H1 (cell line): ENCODE measurements around the gene INHBC. TPM values are rescaled to one million over a fixed set of nuclear protein-coding genes. Genes with fewer than 3 reads are reported as not detected.

Experiments used
- CTCF ChIA-PET: fragments of 300-600 bp; sonication (Branson Sonifier 250); formaldehyde crosslinking; loops from one replicate; lab custom pipeline; 2021; ENCODE audit not compliant: partially characterized antibody; lab: Charles Lee
- POLR2A ChIA-PET: fragments of 300-600 bp; sonication (Branson Sonifier 250); formaldehyde crosslinking; loops from one replicate; lab custom pipeline; 2021; ENCODE audit warnings: inconsistent platforms; ENCODE audit not compliant: partially characterized antibody; lab: Charles Lee
- DNase-seq, 2 experiments: peaks; one replicate each; pipeline versions ENCODE4 v3.0.0 to v3.0.0-alpha.2; 2010 to 2022; ENCODE audit warnings: low spot score in 2 of 2, low read depth in 1 of 2, mixed read lengths in 1 of 2
- FAIRE-seq: peaks from 2 replicates; lab custom pipeline; 2011; peaks lifted over from hg19 to GRCh38; lab: Jason Lieb, UNC
- H2AFZ ChIP-seq: 2 replicates; pipeline ENCODE4 v1.8.1; 2012; ENCODE audit warnings: low read length, inconsistent platforms
- H2AK5ac ChIP-seq: 2 replicates; pipeline ENCODE4 v1.6.1; 2013; ENCODE audit warnings: low read depth, low read length
- H2BK120ac ChIP-seq: replicated peaks from 2 replicates; pipeline ENCODE3; 2013; ENCODE audit warnings: low read depth, low read length, inconsistent platforms
- H2BK12ac ChIP-seq: 2 replicates; pipeline ENCODE4 v1.6.1; 2013; ENCODE audit warnings: low read depth, low read length
- H2BK15ac ChIP-seq: 2 replicates; pipeline ENCODE4 v1.6.1; 2013; ENCODE audit warnings: low read length
- H2BK20ac ChIP-seq: 2 replicates; pipeline ENCODE4 v1.6.1; 2013; ENCODE audit warnings: low read length
- H2BK5ac ChIP-seq: 2 replicates; pipeline ENCODE4 v1.6.1; 2013; ENCODE audit warnings: low read depth, low read length
- H3K14ac ChIP-seq: 2 replicates; pipeline ENCODE4 v1.6.1; 2013; ENCODE audit warnings: inconsistent platforms; ENCODE audit not compliant: insufficient read length
- H3K18ac ChIP-seq: 2 replicates; pipeline ENCODE4 v1.6.1; 2013; ENCODE audit warnings: low read length; ENCODE audit errors: extremely low read depth
- H3K23ac ChIP-seq: 2 replicates; pipeline ENCODE4 v1.6.1; 2013; ENCODE audit warnings: inconsistent platforms; ENCODE audit not compliant: insufficient read length
- H3K23me2 ChIP-seq: 2 replicates; pipeline ENCODE4 v1.6.1; 2013; ENCODE audit warnings: low read depth, low read length
- H3K27ac ChIP-seq: 2 replicates; pipeline ENCODE4 v1.6.1; 2011; ENCODE audit warnings: low read depth, low read length, inconsistent platforms
- H3K27me3 ChIP-seq, 4 experiments: replicated peaks in 1 of 4; 1 replicate in 1 of 4; 2 replicates in 3 of 4; pipeline versions ENCODE4 v1.6.1 to v1.8.1; 2011 to 2013; ENCODE audit warnings: low read length in 3 of 4, mild to moderate bottlenecking in 3 of 4, inconsistent platforms in 2 of 4, mixed read lengths in 2 of 4, moderate library complexity in 1 of 4; ENCODE audit not compliant: control insufficient read depth in 3 of 4, insufficient read depth in 3 of 4; ENCODE audit errors: extremely low read depth in 1 of 4
- H3K36me3 ChIP-seq, 4 experiments: 2 replicates each; pipeline versions ENCODE4 v1.6.1 to v1.8.1; 2011 to 2013; ENCODE audit warnings: mild to moderate bottlenecking in 4 of 4, low read length in 3 of 4, moderate library complexity in 2 of 4, control low read depth in 1 of 4, inconsistent platforms in 1 of 4; ENCODE audit not compliant: insufficient read depth in 4 of 4, control insufficient read depth in 2 of 4
- H3K4ac ChIP-seq: replicated peaks from 2 replicates; pipeline ENCODE3; 2013; ENCODE audit warnings: low read length, low read depth, mixed read lengths, inconsistent platforms; ENCODE audit not compliant: insufficient read length
- H3K4me1 ChIP-seq, 4 experiments: replicated peaks in 1 of 4; 1 replicate in 1 of 4; 2 replicates in 3 of 4; pipeline versions ENCODE4 v1.6.1 to v1.8.1; 2011 to 2013; ENCODE audit warnings: low read length in 3 of 4, inconsistent platforms in 2 of 4, mixed read lengths in 1 of 4; ENCODE audit not compliant: insufficient read depth in 4 of 4, control insufficient read depth in 3 of 4
- H3K4me2 ChIP-seq, 2 experiments: 2 replicates each; pipeline versions ENCODE4 v1.6.1 to v1.8.1; 2011 to 2013; ENCODE audit warnings: low read depth in 2 of 2, low read length in 2 of 2, control low read depth in 1 of 2, inconsistent platforms in 1 of 2, mild to moderate bottlenecking in 1 of 2; ENCODE audit not compliant: insufficient read depth in 1 of 2
- H3K4me3 ChIP-seq, 4 experiments: fragments of 200-600, 300-600 bp in 1 of 4; sonication (generic), shearing (Covaris generic), sonication (Bioruptor Twin) in 1 of 4; 2 replicates each; pipeline versions ENCODE4 v1.5.1 to v1.8.1; 2011 to 2016; ENCODE audit warnings: low read length in 4 of 4, low read depth in 3 of 4, control low read depth in 2 of 4, inconsistent platforms in 2 of 4, mild to moderate bottlenecking in 2 of 4, mixed read lengths in 1 of 4, moderate library complexity in 1 of 4; ENCODE audit not compliant: insufficient read depth in 2 of 4; ENCODE audit errors: extremely low read depth in 1 of 4
- H3K56ac ChIP-seq: replicated peaks from 2 replicates; pipeline ENCODE3; 2013; ENCODE audit warnings: low read depth, mild to moderate bottlenecking, mixed read lengths, low read length, inconsistent platforms; ENCODE audit not compliant: insufficient read length
- H3K79me1 ChIP-seq: 2 replicates; pipeline ENCODE4 v1.6.1; 2013; ENCODE audit warnings: low read depth, low read length, control low read depth
- H3K79me2 ChIP-seq, 2 experiments: 2 replicates each; pipeline versions ENCODE4 v1.6.1 to v1.8.1; 2012 to 2013; ENCODE audit warnings: low read length in 2 of 2, mild to moderate bottlenecking in 2 of 2, inconsistent platforms in 1 of 2; ENCODE audit not compliant: insufficient read depth in 2 of 2, control insufficient read depth in 1 of 2
- H3K9ac ChIP-seq, 4 experiments: replicated peaks in 1 of 4; 1 replicate in 1 of 4; 2 replicates in 3 of 4; pipeline versions ENCODE4 v1.6.1 to v1.8.1; 2011 to 2013; ENCODE audit warnings: low read depth in 3 of 4, low read length in 3 of 4, control low read depth in 2 of 4, mild to moderate bottlenecking in 2 of 4, moderate library complexity in 2 of 4, inconsistent platforms in 1 of 4; ENCODE audit errors: extremely low read depth in 1 of 4
- H3K9me3 ChIP-seq, 2 experiments: 2 replicates each; pipeline versions ENCODE4 v1.6.1 to v1.8.1; 2012 to 2013; ENCODE audit warnings: mild to moderate bottlenecking in 2 of 2, moderate library complexity in 2 of 2, control low read depth in 1 of 2, inconsistent platforms in 1 of 2, low read depth in 1 of 2, low read length in 1 of 2, mixed read lengths in 1 of 2; ENCODE audit not compliant: insufficient read depth in 2 of 2
- H4K20me1 ChIP-seq, 2 experiments: replicated peaks in 1 of 2; 2 replicates each; pipeline versions ENCODE3 to v1.8.1; 2011 to 2013; ENCODE audit warnings: inconsistent platforms in 2 of 2, low read length in 2 of 2, mild to moderate bottlenecking in 1 of 2; ENCODE audit not compliant: insufficient read depth in 2 of 2, control insufficient read depth in 1 of 2
- H4K5ac ChIP-seq: 2 replicates; pipeline ENCODE4 v1.6.1; 2013; ENCODE audit warnings: low read length, low read depth, mixed read lengths, inconsistent platforms; ENCODE audit not compliant: insufficient read length
- H4K8ac ChIP-seq: 2 replicates; pipeline ENCODE4 v1.8.0; 2013; ENCODE audit warnings: mild to moderate bottlenecking, moderate library complexity, low read length, inconsistent platforms; ENCODE audit not compliant: insufficient read depth; ENCODE audit errors: extremely low read depth
- H4K91ac ChIP-seq: replicated peaks from 2 replicates; pipeline ENCODE3; 2013; ENCODE audit warnings: low read length, mixed read lengths, inconsistent platforms; ENCODE audit not compliant: insufficient read length
- CREB1 ChIP-seq: IDR thresholded peaks from 2 replicates; pipeline ENCODE4 v1.6.1; 2012; ENCODE audit warnings: inconsistent platforms
- E2F6 ChIP-seq: IDR thresholded peaks from 2 replicates; pipeline ENCODE4 v1.6.1; 2012; ENCODE audit warnings: inconsistent platforms
- EZH2 ChIP-seq: fragments of 200-600 bp; sonication (generic); IDR thresholded peaks from 2 replicates; pipeline ENCODE4 v1.7.1; 2012; ENCODE audit warnings: low read depth, mild to moderate bottlenecking, moderate library complexity, low read length, inconsistent platforms; ENCODE audit not compliant: severe bottlenecking
- NANOG ChIP-seq: IDR thresholded peaks from 2 replicates; pipeline ENCODE4 v1.6.1; 2011; ENCODE audit warnings: low read length, low read depth, mild to moderate bottlenecking, inconsistent platforms; ENCODE audit not compliant: insufficient read depth, poor library complexity, severe bottlenecking
- RAD21 ChIP-seq, 2 experiments: IDR thresholded peaks in 1 of 2; conservative IDR thresholded peaks in 1 of 2; 2 replicates each; pipeline ENCODE4 v1.6.1; 2011; ENCODE audit warnings: low read depth in 2 of 2, low read length in 2 of 2, improper control_type of control experiment in 1 of 2, inconsistent platforms in 1 of 2, mild to moderate bottlenecking in 1 of 2, moderate library complexity in 1 of 2
- RBBP5 ChIP-seq: IDR thresholded peaks from 2 replicates; pipeline ENCODE4 v1.7.1; 2012; ENCODE audit warnings: low read depth, mild to moderate bottlenecking, inconsistent platforms, low read length, moderate library complexity, borderline replicate concordance
- SAP30 ChIP-seq: fragments of 300-600 bp; sonication (generic); IDR thresholded peaks from 2 replicates; pipeline ENCODE4 v1.7.1; 2012; ENCODE audit warnings: low read length, moderate library complexity, mild to moderate bottlenecking, inconsistent platforms; ENCODE audit not compliant: insufficient read depth, insufficient replicate concordance
- SP1 ChIP-seq: IDR thresholded peaks from 2 replicates; pipeline ENCODE4 v1.6.1; 2011; ENCODE audit warnings: low read depth, low read length
- WGBS, 2 experiments: shearing (Covaris generic) in 1 of 2; methylation state at CpG; one replicate each; pipeline versions ENCODE4 v1.1.6 to v1.1.7; 2013 to 2015; ENCODE audit warnings: low lambda C conversion rate in 2 of 2, mixed read lengths in 2 of 2, inconsistent platforms in 1 of 2, low coverage in 1 of 2, missing lambda C conversion rate in 1 of 2; ENCODE audit not compliant: insufficient replicate concordance in 2 of 2, insufficient coverage in 1 of 2, insufficient read length in 1 of 2; ENCODE audit errors: extremely low coverage in 1 of 2, missing lambda C conversion rate in 1 of 2; 5-methylcytosine and 5-hydroxymethylcytosine counted together
- long read RNA-seq, 2 experiments: library from RNA in 1 of 2; library from capped mRNA in 1 of 2; stranded (forward); transcript quantifications; one replicate each; pipeline ENCODE4 v2.0.0, GENCODE V29; 2021; ENCODE audit warnings: inconsistent platforms in 1 of 2
- polyA minus RNA-seq, 3 experiments: library from RNA; depleted of rRNA, polyadenylated mRNA; stranded (reverse); fragments of >200 nt; gene quantifications; 1 replicate in 2 of 3; 2 replicates in 1 of 3; pipeline ENCODE4 v1.2.3, GENCODE V29; 2011
- polyA plus RNA-seq, 7 experiments: library from polyadenylated mRNA; depleted of rRNA in 3 of 7; stranded (reverse) in 5 of 7; unstranded in 2 of 7; fragments of >200 nt in 5 of 7; fragments of 200-250 nt in 2 of 7; gene quantifications; 1 replicate in 5 of 7; 2 replicates in 1 of 7; 4 replicates in 1 of 7; pipeline versions ENCODE4 v1.2.1 to v1.2.3, GENCODE V29; 2011 to 2013; ENCODE audit warnings: missing spikeins in 2 of 7, mixed read lengths in 2 of 7
- total RNA-seq: library from RNA; stranded (reverse); fragmentation: NEBNext Ultra II Directional; extraction: Animal tissue kit (Norgen Biotek cat#: 25700); gene quantifications from 2 replicates; pipeline ENCODE4 v1.2.1, GENCODE V29; 2021

INHBC gene
- not detected in 2 replicates for total RNA-seq
- 0.15 and 0.30 TPM in 2 replicates for polyA plus RNA-seq (2011; rRNA removed)
- 0.12 TPM for polyA plus RNA-seq (2011; cell fraction: cytosol; rRNA removed)
- polyA plus RNA-seq (2011; cell fraction: nucleus; rRNA removed): 0.26 TPM
- 0.51 to 0.74 TPM (median 0.59 TPM) in 4 replicates for polyA plus RNA-seq (2012, experiment 1 of 2)
- 0.08 TPM for polyA plus RNA-seq (2012, experiment 2 of 2)
- polyA plus RNA-seq (2013, experiment 1 of 2): 0.06 TPM
- polyA plus RNA-seq (2013, experiment 2 of 2): 0.06 TPM
- 0.07 and 0.28 TPM in 2 replicates for polyA minus RNA-seq (2011; rRNA and poly(A)+ RNA removed)
- not detected for polyA minus RNA-seq (2011; cell fraction: cytosol; rRNA and poly(A)+ RNA removed)
- not detected for polyA minus RNA-seq (2011; cell fraction: nucleus; rRNA and poly(A)+ RNA removed)
- long read RNA-seq, experiment 1: 0 reads
- long read RNA-seq, experiment 2: 0 reads

- Histone ChIP-seq H3K9me3 (no peaks in the 10 kb centered on the region), H2BK15ac (peak within 1 kb of the TSS; percentile 83), H3K4me2 (no peak within 1 kb of the TSS), H4K20me1 (no peaks in the 10 kb centered on the region), H2BK20ac (no peak within 1 kb of the TSS), H2BK5ac (no peak within 1 kb of the TSS; the same call in 1 of the 2 replicates), H3K4me3 (no peak within 1 kb of the TSS), H2BK12ac (no peak within 1 kb of the TSS), H3K36me3 (no peaks in the 10 kb centered on the region), H3K79me1 (no peaks in the 10 kb centered on the region; the same call in 1 of the 2 replicates), H3K79me2 (peaks cover 0 to 6% of the 10 kb centered on the region in 2 experiments; a peak in 2 of 4 replicates), H3K27me3 (no peaks in the 10 kb centered on the region), H3K9ac (no peak within 1 kb of the TSS), H4K5ac (no peak within 1 kb of the TSS), H3K18ac (no peak within 1 kb of the TSS; the same call in 1 of the 2 replicates), H3K4ac (peak within 1 kb of the TSS; percentile 37), H3K23me2 (peaks cover 3% of the 10 kb centered on the region; the same call in 1 of the 2 replicates), H3K27ac (no peak within 1 kb of the TSS), H3K14ac (no peak within 1 kb of the TSS), H4K91ac (peak within 1 kb of the TSS; percentile 15), H3K56ac (no peak within 1 kb of the TSS), H2BK120ac (peak within 1 kb of the TSS; percentile 57), H2AK5ac (no peak within 1 kb of the TSS), H3K4me1 (peaks cover 0 to 3% (median under 1%) of the 10 kb centered on the region in 4 experiments; a peak in 1 of 7 replicates), H3K23ac (no peak within 1 kb of the TSS), H4K8ac (peak within 1 kb of the TSS; percentile 79), H2AFZ (peak within 1 kb of the TSS; percentile 67)
- WGBS, 2 experiments: 76% methylated on average over 8 of the region's 8 CpGs; no CpG with 5 or more reads in 1 of the 2 experiments
- POLR2A ChIA-PET: interaction anchor here (0.6 to 13.2 kb wide), 6 partner anchors 11 to 192 kb away, joined by 3 to 168 read pairs (median 4); partner anchors contain the start of genes GLI1 and INHBE
- CTCF ChIA-PET: interaction anchor here (0.6 to 7.7 kb wide), 9 partner anchors 18 to 169 kb away, joined by 3 to 112 read pairs (median 3); partner anchors contain the start of gene INHBE
- no peak for DNase-seq
- FAIRE-seq: no peak
- TF ChIP-seq SP1 (no peak), EZH2 (no peak), NANOG (no peak), RAD21 (IDR thresholded peaks at IDR 0.05 in 1 of 2, conservative IDR thresholded peaks at IDR 0.05 in 1 of 2; ENCODE audit: low read depth in 2 of 2, low read length in 2 of 2) (no peak), E2F6 (no peak), SAP30 (no peak), RBBP5 (no peak), CREB1 (no peak)
Measured at GRCh38 chr12:57434517-57435223, at the start of gene INHBC. INHBC (plus strand) TSS chr12:57434784; CDS start chr12:57434887, 103 bp downstream.
